ENCODE results near the gene METTL18. TPM values are rescaled to one million over a fixed set of nuclear protein-coding genes. Genes with fewer than 3 reads are reported as not detected.

METTL18 gene
- total RNA-seq, 4 donors from 2014 or later, result 1.1 to 3.6 (median 2.7) TPM

DNA sequence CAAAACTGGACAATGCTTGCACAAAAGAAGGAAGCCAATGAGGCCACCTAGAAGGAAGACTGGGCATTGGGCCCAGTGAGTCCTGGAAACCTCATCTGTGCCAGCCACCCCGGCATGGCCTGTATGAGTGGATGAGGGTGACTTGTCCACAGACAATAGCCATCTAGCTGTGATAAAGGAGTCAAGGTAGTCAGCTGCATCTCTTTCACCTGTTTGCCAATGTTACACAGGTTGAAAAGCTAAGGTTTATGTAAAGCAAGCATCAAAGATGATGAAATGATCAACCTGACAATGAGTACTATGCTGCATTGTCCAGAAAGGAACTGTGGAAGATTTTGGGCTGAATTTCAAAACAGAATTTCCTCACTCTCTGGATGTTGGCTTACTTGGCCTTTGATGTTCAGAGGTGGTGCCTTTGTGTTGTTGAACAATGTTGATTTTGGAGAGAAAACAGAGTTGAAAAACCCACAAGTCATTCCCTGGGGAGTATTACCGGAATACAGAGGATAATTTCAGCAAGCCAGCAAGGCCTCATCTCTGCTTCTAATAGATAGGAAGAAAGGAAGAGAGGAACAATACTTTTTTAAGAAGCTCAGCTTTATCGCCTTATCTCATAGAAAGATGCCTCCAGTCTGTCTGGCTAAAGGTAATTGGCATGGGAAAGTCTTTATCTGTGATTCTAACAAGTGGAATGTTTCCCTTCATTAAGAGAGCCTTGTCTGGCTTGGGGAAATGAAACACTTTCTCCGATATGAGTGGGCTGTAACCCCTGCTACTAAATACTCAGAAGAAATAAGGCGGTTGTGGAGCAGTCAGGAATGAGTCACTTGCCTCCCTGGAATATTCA is 49.5 kb downstream of the METTL18 start:
- no peak for TF ChIP-seq POLR2A (IDR thresholded peaks at IDR 0.05)
- TF ChIP-seq, protein P1, sequence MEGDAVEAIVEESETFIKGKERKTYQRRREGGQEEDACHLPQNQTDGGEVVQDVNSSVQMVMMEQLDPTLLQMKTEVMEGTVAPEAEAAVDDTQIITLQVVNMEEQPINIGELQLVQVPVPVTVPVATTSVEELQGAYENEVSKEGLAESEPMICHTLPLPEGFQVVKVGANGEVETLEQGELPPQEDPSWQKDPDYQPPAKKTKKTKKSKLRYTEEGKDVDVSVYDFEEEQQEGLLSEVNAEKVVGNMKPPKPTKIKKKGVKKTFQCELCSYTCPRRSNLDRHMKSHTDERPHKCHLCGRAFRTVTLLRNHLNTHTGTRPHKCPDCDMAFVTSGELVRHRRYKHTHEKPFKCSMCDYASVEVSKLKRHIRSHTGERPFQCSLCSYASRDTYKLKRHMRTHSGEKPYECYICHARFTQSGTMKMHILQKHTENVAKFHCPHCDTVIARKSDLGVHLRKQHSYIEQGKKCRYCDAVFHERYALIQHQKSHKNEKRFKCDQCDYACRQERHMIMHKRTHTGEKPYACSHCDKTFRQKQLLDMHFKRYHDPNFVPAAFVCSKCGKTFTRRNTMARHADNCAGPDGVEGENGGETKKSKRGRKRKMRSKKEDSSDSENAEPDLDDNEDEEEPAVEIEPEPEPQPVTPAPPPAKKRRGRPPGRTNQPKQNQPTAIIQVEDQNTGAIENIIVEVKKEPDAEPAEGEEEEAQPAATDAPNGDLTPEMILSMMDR (IDR thresholded peaks at IDR 0.05 in 4 of 5, conservative IDR thresholded peaks at IDR 0.05 in 1 of 5), result no peak
- H3K4me3 ChIP-seq, result no peak overlapping the region
- intact Hi-C loops (cut with DNase I; ENCODE audit: low total_unique reads) (no loop called here), in situ Hi-C loops (cut with MboI; ENCODE audit: low sequenced_read_pairs in 4 of 4) (no loop called here)
- H3K27me3 ChIP-seq, result no peaks in the 10 kb centered on the region
- H3K9me3 ChIP-seq, result no peaks in the 10 kb centered on the region
- H3K36me3 ChIP-seq, result no peaks in the 10 kb centered on the region
- H3K27ac ChIP-seq, result no peak overlapping the region
- no peak for ATAC-seq
- DNase-seq, result no peak
- H3K4me1 ChIP-seq, result no peaks in the 10 kb centered on the region

Other genes starting within 250 kb of the METTL18 start
- gene F5, start 208.4 kb downstream of the METTL18 start, total RNA-seq, result under 1 TPM; 0.07 to 0.68 (median 0.22) TPM
- 1 to 10 TPM in 2 of 4 donors, under 1 TPM in 2; 0.85 to 2.5 (median 1.2) TPM for gene SELP, start 164.8 kb downstream of the METTL18 start, total RNA-seq
- gene SELL, start 83.3 kb downstream of the METTL18 start, total RNA-seq, result under 1 TPM in 3 of 4 donors, not detected in 1; 0.24 to 0.72 (median 0.55) TPM
- under 1 TPM in 2 of 4 donors, not detected in 2; 0.09 to 0.20 TPM for gene SELE, start 60.8 kb downstream of the METTL18 start, total RNA-seq
- gene SCYL3, start 99.0 kb upstream of the METTL18 start, total RNA-seq, result 10 to 100 TPM in 3 of 4 donors, 1 to 10 TPM in 1; 6.2 to 14.3 (median 12.8) TPM

Measured in gastrocnemius medialis (tissue), 4 donors.